ENCODE data around the gene TAF1B.

DNA sequence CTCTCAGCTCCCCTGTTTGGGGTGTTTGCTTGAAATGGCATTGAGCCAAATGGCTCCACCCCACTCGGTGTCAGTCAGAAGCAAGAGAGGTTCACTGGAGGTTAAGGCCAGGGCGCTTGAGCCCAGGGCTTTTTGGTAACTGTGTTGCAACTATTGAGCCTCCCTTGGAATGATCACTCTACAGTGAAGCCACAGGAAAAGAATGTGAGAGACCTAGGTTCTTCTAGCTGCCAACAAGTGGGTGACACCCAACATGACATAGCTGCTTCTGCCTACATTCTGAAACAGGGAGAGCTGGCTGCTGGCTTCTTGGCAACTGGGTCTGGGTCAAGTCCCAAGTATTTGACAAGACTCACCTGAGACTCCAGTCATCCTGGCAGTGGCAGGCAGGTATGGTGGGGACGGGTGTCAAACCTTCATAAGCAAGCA is 101.1 kb downstream of the TAF1B start:
- TF ChIP-seq, protein P1, sequence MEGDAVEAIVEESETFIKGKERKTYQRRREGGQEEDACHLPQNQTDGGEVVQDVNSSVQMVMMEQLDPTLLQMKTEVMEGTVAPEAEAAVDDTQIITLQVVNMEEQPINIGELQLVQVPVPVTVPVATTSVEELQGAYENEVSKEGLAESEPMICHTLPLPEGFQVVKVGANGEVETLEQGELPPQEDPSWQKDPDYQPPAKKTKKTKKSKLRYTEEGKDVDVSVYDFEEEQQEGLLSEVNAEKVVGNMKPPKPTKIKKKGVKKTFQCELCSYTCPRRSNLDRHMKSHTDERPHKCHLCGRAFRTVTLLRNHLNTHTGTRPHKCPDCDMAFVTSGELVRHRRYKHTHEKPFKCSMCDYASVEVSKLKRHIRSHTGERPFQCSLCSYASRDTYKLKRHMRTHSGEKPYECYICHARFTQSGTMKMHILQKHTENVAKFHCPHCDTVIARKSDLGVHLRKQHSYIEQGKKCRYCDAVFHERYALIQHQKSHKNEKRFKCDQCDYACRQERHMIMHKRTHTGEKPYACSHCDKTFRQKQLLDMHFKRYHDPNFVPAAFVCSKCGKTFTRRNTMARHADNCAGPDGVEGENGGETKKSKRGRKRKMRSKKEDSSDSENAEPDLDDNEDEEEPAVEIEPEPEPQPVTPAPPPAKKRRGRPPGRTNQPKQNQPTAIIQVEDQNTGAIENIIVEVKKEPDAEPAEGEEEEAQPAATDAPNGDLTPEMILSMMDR (IDR thresholded peaks at IDR 0.05; ENCODE audit: insufficient read depth, low read length, poor library complexity, severe bottlenecking), result no peak
- no peak for TF ChIP-seq EZH2phosphoT487 (conservative IDR thresholded peaks at IDR 0.05; ENCODE audit: low read length)

Measured in SU-DHL-6 (cell line).